Stimulated activated naive CD8-positive, alpha-beta T cell treated with anti-CD3 and anti-CD28 coated beads, Interleukin-15, Interleukin-2, amounts not matched to agents 100 ng/mL and 50 ng/mL, for 24 hours (primary cell): ENCODE measurements around the gene EARS2.
A peak's percentile ranks its signal among the peaks of the same experiment; 100 is the strongest.
"Not testable (repeated sequence)": the region's sequence is repeated elsewhere in the genome, so short reads cannot be mapped to it uniquely, and the experiment has no call there.

Source experiments
- H3K27ac Mint-ChIP-seq: one replicate; pipeline ENCODE4 v1.8.0; 2021; ENCODE audit warnings: mild to moderate bottlenecking, mixed read lengths
- H3K27me3 Mint-ChIP-seq: one replicate; pipeline ENCODE4 v1.8.0; 2021; ENCODE audit warnings: mixed read lengths
- H3K36me3 Mint-ChIP-seq: one replicate; pipeline ENCODE4 v1.8.0; 2021; ENCODE audit warnings: low read depth, mixed read lengths
- H3K4me1 Mint-ChIP-seq: one replicate; pipeline ENCODE4 v1.8.0; 2021; ENCODE audit warnings: low read depth, mixed read lengths
- H3K4me3 Mint-ChIP-seq: one replicate; pipeline ENCODE4 v1.8.0; 2021; ENCODE audit warnings: mild to moderate bottlenecking, mixed read lengths
- H3K9me3 Mint-ChIP-seq: one replicate; pipeline ENCODE4 v1.8.0; 2021; ENCODE audit warnings: mixed read lengths

The EARS2 gene

DNA sequence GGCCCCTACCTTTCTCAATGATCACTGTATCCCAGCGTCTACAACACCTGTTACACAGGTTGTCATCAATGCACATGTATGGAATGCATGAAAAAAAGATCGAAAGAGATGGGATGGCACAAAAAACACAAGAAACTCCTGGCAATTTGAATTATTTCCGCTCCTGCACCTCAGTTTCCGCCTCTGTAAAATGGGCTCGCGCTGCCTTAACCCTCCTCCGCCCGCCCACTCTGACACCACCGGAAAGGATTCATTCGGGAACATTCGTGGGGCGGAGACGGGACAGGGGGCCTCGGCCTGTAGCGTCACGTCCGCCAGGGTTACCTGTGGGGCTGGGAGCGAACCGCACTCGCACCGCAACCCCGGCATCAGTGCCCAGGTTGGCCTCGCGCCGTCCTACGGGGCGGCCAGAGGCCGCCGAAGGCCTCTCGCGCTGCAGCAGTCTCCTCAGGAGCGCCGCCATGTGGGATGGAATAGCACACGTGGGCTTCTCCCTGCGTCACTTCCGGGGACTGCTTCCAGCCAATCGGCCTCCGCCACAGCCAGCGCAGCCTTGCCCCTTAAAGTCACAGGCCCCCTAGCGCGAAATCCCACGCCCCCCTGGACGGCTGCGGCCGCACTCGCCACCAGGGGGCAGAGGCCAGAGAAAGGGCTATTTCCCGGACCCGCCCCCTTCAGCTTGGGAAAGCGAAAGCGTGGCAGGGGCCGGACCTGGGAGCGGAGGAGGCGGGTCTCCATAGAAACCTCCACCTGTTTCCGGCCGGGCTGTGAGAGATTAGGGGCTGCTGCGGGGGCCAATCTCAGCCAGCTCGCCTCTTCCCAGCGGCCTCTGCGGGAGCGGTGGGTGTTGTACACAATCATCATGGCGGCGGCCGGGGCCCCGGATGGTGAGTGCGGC, at the start of gene EARS2, which contains the start of gene UBFD1:
Gene EARS2, minus strand, starts transcription at position 470 of the 898 bp plus-strand sequence. Its CDS starts 7 bp downstream, at position 463.
Gene UBFD1, plus strand, starts transcription at position 847 of the 898 bp plus-strand sequence. Its CDS starts 16 bp downstream, at position 863.
- H3K27ac Mint-ChIP-seq = peak within 1 kb of the TSS; percentile 96
- H3K27me3 Mint-ChIP-seq = no peaks in the 10 kb centered on the region
- peaks cover 40% of the 10 kb centered on the region for H3K4me1 Mint-ChIP-seq
- peak within 1 kb of the TSS; percentile 88 for H3K4me3 Mint-ChIP-seq
- peaks cover 37% of the 10 kb centered on the region for H3K36me3 Mint-ChIP-seq
- no peaks in the 10 kb centered on the region for H3K9me3 Mint-ChIP-seq

- peak overlapping the region; percentile 21 for H3K27ac Mint-ChIP-seq
Observed at GRCh38 chr16:23597003-23597756, 40.0 kb upstream of the EARS2 start.

GRCh38 chr16:23595951-23596720, 39.0 kb upstream of the EARS2 start, which contains the start of gene NDUFAB1:
NDUFAB1 (minus strand) TSS chr16:23596316; CDS start chr16:23596290, 26 bp downstream.
- no peaks in the 10 kb centered on the region for H3K9me3 Mint-ChIP-seq
- H3K4me1 Mint-ChIP-seq = peaks cover 29% of the 10 kb centered on the region
- H3K4me3 Mint-ChIP-seq = peak within 1 kb of the TSS; percentile 86
- H3K36me3 Mint-ChIP-seq = peaks cover 29% of the 10 kb centered on the region
- H3K27me3 Mint-ChIP-seq = no peaks in the 10 kb centered on the region
- H3K27ac Mint-ChIP-seq = peak within 1 kb of the TSS; percentile 70

More at GRCh38 chr16:23597003-23597756, 40.0 kb upstream of the EARS2 start:
- Mint-ChIP-seq H3K27me3 (no peaks in the 10 kb centered on the region), H3K36me3 (peaks cover 23% of the 10 kb centered on the region), H3K4me3 (no peak overlapping the region), H3K4me1 (peaks cover 29% of the 10 kb centered on the region), H3K9me3 (no peaks in the 10 kb centered on the region)

DNA sequence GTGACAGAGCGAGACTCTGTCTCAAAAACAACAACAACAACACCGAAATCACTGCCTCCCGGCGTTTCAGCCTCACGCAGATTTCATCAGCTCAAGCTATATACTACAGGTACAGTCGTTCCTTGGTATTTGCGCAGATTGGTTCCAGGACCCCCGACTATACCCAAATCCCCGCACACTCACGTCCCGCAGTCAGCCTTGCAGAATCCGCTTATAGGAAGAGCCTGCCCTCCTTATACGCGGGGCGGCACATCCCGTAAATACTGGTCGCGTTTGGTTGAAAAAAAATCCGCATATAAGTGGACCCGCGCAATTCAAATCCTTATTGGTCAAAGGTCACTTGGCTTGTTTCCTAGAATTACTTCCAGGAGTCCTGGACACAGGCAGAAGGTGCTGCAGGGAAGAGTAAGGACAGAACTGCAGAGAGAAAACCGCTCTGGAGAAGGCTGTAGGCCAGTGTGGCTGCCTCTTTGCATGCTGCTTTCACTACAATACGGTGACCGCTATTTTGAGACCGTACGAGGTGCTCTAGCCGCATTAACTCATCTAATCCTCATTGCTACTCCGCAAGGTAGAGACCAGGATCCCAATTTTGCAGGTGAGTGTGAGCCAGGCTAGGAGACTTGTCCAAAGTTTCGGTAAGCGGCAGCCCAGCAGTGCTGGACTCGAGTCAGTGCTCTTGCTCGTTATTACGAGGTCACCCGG, 38.2 kb upstream of the EARS2 start:
- Mint-ChIP-seq H3K4me1 (peaks cover 29% of the 10 kb centered on the region), H3K9me3 (no peaks in the 10 kb centered on the region), H3K4me3 (peak overlapping the region; percentile 86), H3K36me3 (peaks cover 25% of the 10 kb centered on the region), H3K27ac (peak overlapping the region; percentile 67), H3K27me3 (no peaks in the 10 kb centered on the region)

- Mint-ChIP-seq H3K4me1 (peaks cover 29% of the 10 kb centered on the region), H3K27ac (peak overlapping the region; percentile 52)
Observed at GRCh38 chr16:23594186-23594585, 37.0 kb upstream of the EARS2 start.

GRCh38 chr16:23590181-23590580, 33.0 kb upstream of the EARS2 start:
- H3K36me3 Mint-ChIP-seq = peaks cover 55% of the 10 kb centered on the region
- no peak overlapping the region for H3K27ac Mint-ChIP-seq
- H3K9me3 Mint-ChIP-seq = no peaks in the 10 kb centered on the region
- H3K4me1 Mint-ChIP-seq = peaks cover 18% of the 10 kb centered on the region
- no peak overlapping the region for H3K4me3 Mint-ChIP-seq
- H3K27me3 Mint-ChIP-seq = no peaks in the 10 kb centered on the region

More at GRCh38 chr16:23594186-23594585, 37.0 kb upstream of the EARS2 start:
- Mint-ChIP-seq H3K9me3 (no peaks in the 10 kb centered on the region), H3K27me3 (no peaks in the 10 kb centered on the region), H3K4me3 (peak overlapping the region; percentile 86), H3K36me3 (peaks cover 29% of the 10 kb centered on the region)

DNA sequence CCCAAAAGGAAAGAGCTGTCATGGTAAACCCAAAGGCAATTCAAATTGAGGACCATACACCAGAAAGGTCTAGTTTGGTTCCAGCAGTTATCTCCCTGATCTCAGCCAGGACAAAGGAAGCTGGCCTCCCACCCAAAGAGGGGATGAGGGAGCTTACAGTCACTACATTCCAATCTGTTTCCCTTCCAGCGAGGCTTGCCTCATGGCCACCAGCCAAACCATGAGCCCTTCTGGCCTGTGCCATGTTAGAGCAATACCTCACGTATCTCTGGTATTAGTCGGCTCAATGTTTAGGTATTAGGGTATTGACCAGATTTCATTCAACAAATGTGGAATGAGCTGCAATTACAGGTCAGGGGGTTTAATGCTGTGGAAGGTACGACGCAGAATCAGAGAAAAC, 30.6 kb upstream of the EARS2 start:
- H3K4me3 Mint-ChIP-seq = no peak overlapping the region
- H3K27me3 Mint-ChIP-seq = no peaks in the 10 kb centered on the region
- H3K9me3 Mint-ChIP-seq = no peaks in the 10 kb centered on the region
- no peak overlapping the region for H3K27ac Mint-ChIP-seq
- H3K4me1 Mint-ChIP-seq = peaks cover 3% of the 10 kb centered on the region
- peaks cover 59% of the 10 kb centered on the region for H3K36me3 Mint-ChIP-seq

GRCh38 chr16:23584186-23585076, 27.3 kb upstream of the EARS2 start:
- Mint-ChIP-seq H3K36me3 (peaks cover 64% of the 10 kb centered on the region), H3K4me1 (no peaks in the 10 kb centered on the region), H3K27me3 (no peaks in the 10 kb centered on the region), H3K27ac (no peak overlapping the region), H3K9me3 (no peaks in the 10 kb centered on the region), H3K4me3 (no peak overlapping the region)

DNA sequence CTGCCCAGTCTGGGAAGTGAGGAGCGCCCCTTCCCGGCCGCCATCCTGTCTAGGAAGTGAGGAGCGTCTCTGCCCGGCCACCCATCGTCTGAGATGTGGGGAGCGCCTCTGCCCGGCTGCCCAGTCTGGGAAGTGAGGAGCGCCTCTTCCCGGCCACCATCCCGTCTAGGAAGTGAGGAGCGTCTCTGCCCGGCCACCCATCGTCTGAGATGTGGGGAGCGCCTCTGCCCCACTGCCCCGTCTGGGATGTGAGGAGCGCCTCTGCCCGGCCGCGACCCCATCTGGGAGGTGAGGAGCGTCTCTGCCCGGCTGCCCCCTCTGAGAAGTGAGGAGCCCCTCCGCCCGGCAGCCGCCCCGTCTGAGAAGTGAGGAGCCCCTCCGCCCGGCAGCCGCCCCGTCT, 26.1 kb upstream of the EARS2 start:
- H3K27ac Mint-ChIP-seq, H3K27me3 Mint-ChIP-seq, H3K4me3 Mint-ChIP-seq, H3K4me1 Mint-ChIP-seq, H3K9me3 Mint-ChIP-seq: not testable (repeated sequence)
- H3K36me3 Mint-ChIP-seq = peaks cover 66% of the 10 kb centered on the region

DNA sequence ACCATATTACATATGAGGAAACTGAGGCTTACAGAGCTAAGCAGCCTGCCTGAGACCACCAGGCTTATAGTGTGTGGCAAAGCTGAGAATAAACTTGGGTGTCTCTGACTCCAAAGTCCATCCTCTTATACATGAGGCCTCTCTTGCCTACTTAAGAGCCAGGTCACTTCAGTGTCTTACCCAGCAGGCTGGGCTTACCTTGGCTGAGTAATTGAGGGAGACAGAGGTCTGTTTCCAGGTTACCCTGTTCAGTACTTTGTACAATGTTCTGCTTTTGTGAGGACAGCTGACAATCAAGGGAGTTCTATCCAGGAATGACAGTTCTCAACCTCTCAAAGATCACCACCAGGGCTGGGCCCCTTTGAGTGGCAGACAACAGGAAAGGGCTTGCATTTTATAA, 24.6 kb upstream of the EARS2 start:
- H3K9me3 Mint-ChIP-seq = no peaks in the 10 kb centered on the region
- no peaks in the 10 kb centered on the region for H3K4me1 Mint-ChIP-seq
- H3K36me3 Mint-ChIP-seq = peaks cover 61% of the 10 kb centered on the region
- no peak overlapping the region for H3K4me3 Mint-ChIP-seq
- H3K27me3 Mint-ChIP-seq = no peaks in the 10 kb centered on the region
- no peak overlapping the region for H3K27ac Mint-ChIP-seq

DNA sequence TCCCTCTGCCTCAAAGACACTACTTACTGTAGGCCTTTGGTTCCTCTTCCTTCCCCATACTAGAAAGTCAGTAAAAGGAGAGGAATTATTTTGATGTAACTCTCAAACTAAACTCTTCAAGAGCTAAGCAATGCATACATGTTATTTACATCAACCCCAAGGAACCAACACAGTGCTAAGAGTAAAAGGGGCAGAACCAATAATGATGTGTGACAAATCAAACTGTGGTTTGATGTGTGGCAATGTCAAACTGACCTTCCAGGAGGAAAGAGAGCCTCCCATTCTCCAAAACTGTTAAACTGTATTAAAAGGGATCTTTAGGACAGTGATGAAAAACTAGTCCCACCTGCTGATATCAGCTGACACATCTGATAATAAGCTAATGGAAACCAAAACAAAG, 23.2 kb upstream of the EARS2 start:
- Mint-ChIP-seq H3K4me3 (no peak overlapping the region), H3K9me3 (no peaks in the 10 kb centered on the region), H3K27me3 (no peaks in the 10 kb centered on the region), H3K27ac (no peak overlapping the region), H3K36me3 (peaks cover 57% of the 10 kb centered on the region), H3K4me1 (no peaks in the 10 kb centered on the region)

DNA sequence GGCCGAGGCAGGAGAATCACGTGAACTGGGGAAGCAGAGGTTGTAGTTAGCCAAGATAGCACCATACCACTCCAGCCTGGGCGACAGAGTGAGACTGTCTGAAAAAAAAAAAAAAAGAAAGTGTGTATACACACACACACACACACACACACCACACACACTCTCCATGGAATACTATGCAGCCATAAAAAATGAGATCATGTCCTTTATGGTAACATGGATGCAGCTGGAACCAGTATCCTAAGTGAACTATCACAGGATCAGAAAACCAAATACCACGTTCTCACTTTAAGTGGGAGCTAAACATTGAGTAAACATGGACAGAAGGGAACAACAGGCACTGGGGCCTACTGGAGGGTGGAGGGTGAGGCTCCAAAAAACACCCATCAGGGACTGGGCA, 22.2 kb upstream of the EARS2 start:
- H3K9me3 Mint-ChIP-seq = no peaks in the 10 kb centered on the region
- no peaks in the 10 kb centered on the region for H3K27me3 Mint-ChIP-seq
- H3K4me1 Mint-ChIP-seq = no peaks in the 10 kb centered on the region
- H3K36me3 Mint-ChIP-seq = peaks cover 49% of the 10 kb centered on the region
- no peak overlapping the region for H3K27ac Mint-ChIP-seq
- no peak overlapping the region for H3K4me3 Mint-ChIP-seq

GRCh38 chr16:23578101-23578830, 21.1 kb upstream of the EARS2 start:
- no peaks in the 10 kb centered on the region for H3K9me3 Mint-ChIP-seq

More at GRCh38 chr16:23578101-23578830, 21.1 kb upstream of the EARS2 start:
- H3K4me1 Mint-ChIP-seq = no peaks in the 10 kb centered on the region
- H3K36me3 Mint-ChIP-seq = peaks cover 50% of the 10 kb centered on the region
- H3K27me3 Mint-ChIP-seq = no peaks in the 10 kb centered on the region
- H3K4me3 Mint-ChIP-seq = no peak overlapping the region
- no peak overlapping the region for H3K27ac Mint-ChIP-seq
